GM18520 (cell line): ENCODE results near the gene TAF1A.

ENCODE experiments used
- ATAC-seq: cut with Tn5 transposase; IDR thresholded peaks from one replicate; pipeline ENCODE4 v1.9.1; 2021; ENCODE audit not compliant: unreplicated experiment

Gene TAF1A

DNA sequence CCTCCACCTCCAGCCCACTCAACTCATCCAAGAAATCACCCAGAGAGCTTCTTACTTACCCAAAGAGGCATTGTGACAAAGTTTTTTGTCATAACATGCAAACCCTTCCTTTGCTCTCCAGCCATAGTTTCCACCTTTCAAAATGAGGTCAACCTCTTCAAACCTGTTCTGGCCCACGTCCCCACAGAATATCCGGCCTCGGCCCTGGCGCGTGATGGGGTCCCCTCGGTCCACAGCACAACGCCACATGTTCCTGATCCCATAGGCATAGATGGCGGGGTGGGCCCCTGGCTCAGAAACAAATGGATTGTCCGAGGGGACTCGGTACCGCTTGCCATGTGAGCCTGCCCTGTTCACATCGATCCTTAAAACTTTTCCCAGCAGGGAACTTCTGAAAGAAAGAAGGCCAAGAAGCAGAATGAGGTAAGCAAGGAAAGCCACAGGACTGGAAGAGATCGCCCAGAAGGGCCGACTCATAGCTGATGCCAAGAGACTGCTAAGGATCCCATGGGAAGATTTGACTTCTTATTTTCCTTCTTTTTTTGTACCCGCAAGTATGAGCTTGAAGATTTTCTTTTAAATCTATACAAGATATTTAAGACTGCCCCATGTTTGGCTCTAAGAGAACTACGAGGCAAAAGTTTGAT lies 49.7 kb downstream of the TAF1A start:
- ATAC-seq = no peak

DNA sequence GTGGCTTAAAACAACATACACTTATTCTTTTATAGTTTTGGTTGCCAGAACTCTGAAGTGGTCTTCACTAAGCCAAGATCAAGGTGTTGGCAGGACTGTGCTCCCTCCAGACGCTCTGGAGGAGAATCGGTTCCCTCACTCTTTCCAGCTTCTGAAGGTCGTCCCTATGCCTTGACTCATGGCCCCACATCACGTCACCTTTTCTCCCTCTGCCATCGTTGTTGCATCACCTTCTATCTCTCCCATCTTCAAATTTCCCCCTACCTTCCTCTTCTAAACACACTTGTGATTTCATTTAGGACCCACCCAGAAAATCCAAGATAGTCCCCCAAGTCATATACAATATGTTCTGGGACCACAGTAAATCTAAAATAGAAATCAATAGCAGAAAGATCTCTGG lies 54.3 kb downstream of the TAF1A start:
- no peak for ATAC-seq

DNA sequence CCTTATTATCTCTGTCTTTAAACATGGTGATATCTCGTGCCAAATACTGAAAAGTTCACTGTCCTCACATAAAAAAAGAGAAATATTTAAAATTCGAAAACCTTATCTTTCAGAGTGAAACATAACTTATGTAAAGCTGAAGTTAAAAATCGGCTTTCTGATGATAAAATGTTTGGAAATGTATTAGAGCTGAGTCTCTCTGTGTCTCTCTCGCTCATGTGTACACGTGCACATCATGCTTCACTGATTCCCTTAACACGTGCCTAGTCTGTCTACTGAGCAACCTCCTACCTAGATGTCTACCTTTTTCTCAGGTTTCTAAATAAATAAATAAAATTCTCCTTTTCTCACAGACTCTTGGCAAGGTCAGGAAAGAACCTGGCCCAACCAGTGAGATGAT lies 58.9 kb downstream of the TAF1A start:
- no peak for ATAC-seq

DNA sequence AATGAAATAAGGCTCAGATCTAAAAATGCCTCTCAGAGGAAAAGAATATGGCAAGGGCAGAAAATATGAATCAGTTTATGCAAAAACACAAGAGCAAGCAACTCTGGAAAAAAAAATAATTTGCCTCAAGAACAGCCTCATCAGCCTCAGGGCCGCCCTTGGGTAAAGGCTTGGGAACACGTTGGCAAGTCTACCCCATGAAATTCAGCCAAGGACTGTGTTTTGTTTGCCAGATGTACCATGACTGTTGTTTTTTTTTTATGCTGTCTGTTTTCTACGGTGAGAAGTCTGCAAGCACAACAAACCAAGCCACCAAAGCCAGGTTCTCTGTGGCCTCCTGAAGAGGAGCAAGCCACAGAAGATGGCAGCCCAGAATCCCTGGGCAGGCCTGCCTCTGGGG lies 59.8 kb downstream of the TAF1A start:
- no peak for ATAC-seq

DNA sequence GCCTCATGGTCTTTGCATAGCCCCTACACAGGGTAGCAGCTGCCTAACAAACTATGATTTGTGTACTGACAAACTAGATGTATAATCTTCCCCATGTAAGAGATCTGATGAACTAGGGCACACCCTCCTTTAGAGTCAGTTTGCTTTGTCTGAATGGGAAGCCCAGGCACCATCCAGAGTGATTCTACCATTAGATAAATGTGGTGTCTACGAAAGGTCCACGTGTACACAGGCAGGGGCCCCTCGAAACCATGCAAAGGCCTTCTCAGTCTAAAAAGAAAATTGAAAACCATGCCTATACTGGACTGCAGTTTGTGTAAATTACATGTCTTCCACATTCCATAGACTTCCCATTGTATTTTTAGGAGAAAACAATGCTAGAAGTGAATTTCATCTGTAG lies 60.6 kb downstream of the TAF1A start:
- ATAC-seq = no peak

DNA sequence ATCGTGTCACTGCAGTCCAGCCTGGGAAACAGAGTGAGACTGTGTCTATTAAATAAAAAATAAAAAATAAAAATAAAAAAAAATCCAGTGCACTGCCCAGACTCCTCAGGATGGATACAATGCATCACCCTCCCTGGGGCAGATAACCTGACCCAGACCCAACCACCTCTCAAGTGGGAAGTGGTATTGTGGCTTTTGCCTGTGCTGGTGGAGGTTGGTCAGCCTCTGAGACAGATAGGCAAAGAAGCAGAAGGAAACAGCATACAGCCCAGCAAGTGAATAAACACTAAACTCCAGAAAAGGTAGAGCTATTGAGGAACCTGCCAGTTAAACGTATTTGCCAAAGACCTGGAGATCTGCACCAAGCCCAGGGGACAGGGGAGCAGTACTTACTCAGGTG lies 63.8 kb downstream of the TAF1A start:
- no peak for ATAC-seq

DNA sequence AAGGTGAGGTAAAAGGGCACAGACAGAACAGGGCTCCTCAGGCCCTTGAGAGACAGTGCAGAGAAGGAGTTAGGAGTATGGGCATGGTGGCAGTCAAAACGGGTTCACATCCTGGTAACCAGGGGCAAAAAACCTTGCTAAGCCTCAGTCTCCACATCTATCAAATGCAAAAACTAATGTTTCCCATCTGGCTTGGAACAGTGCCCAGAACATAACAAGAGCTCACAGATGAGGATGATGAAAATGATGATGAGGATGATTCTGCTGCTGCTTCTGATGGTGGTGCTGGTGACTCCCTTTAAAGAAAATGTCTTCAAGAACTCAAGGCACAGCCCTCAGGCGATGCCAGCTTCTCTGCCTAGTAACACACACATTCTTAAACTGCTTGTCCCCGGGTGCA lies 65.9 kb downstream of the TAF1A start:
- ATAC-seq = no peak

DNA sequence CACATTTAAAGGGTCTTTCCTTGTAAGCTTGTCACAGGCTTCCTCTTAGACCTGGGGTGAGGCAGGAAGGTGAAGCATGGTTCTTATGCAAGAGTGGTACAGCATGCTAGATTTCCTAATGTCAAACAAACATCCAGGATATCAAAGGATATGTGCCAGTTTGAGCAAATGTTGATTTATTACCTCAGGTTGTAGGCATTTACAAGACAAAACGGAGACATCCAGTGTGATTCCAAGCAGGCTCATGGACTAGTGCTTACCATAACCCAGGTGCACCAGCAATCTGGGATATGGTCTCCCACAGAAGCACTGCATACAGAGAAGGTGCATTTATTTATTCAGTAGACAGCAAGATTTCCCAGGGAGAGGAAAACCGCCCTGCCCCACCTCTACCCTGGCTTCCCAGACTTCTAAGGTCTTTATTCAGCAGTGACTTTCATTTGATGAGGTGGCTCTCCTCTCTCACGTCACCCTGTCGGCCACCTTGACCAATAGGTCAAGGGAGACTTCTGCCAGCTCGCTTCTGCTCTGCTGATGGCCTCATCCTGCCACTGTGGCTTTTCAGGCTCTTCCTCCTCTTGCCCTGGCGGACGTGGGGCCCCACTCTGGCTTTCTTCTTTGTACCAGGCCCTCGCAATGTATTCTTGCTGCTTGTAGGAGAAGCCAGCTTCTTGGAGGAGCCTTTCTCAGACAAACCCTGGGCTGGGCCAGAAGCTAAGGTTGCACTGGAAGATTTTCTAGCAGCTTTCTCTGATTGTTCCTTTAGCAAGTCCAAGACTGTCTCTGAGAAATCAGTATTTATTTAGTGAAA lies 67.4 kb downstream of the TAF1A start:
- ATAC-seq = no peak

DNA sequence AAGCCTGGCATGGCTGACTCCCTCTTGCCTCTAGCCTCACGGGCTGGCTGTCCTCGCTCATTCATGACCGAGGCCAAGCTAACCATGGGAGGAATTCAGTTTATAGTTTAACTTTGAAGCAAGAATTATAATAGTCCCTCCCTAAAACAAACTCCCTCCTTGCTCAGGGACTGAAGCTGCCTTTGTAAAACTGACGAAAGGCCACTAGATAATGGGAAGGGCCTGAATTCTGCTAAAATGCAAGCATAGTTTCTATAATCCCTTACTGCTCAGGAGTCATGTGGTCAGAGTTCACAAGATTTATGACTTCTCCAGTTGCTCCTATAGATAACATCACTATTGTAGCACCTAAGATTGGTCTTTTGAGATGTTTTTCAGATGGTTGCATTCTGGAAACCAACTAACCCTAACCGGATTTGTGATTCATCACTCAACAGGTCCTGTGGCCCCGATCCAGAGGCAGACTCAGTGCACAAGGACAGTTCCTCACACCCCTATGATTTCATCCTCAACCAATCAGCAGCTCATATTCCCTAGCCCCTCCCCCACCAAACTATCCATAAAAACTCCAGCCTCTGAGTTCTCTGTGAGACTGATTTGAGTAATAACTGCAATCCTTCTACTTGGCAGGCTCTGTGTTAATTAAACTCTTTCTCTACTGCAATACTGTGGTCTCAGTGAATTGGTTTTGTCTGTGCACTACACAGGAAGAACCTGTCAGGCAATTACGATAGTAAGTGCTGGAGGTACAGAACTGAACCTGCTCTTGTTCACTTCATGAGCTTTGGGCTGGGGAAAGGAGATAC lies 68.2 kb downstream of the TAF1A start:
- no peak for ATAC-seq
